ENCODE results near the gene SHOC2.
A peak's percentile ranks its signal among the peaks of the same experiment; 100 is the strongest.
"Not testable (repeated sequence)": the region's sequence is repeated elsewhere in the genome, so short reads cannot be mapped to it uniquely, and the experiment has no call there.

Gene SHOC2

DNA sequence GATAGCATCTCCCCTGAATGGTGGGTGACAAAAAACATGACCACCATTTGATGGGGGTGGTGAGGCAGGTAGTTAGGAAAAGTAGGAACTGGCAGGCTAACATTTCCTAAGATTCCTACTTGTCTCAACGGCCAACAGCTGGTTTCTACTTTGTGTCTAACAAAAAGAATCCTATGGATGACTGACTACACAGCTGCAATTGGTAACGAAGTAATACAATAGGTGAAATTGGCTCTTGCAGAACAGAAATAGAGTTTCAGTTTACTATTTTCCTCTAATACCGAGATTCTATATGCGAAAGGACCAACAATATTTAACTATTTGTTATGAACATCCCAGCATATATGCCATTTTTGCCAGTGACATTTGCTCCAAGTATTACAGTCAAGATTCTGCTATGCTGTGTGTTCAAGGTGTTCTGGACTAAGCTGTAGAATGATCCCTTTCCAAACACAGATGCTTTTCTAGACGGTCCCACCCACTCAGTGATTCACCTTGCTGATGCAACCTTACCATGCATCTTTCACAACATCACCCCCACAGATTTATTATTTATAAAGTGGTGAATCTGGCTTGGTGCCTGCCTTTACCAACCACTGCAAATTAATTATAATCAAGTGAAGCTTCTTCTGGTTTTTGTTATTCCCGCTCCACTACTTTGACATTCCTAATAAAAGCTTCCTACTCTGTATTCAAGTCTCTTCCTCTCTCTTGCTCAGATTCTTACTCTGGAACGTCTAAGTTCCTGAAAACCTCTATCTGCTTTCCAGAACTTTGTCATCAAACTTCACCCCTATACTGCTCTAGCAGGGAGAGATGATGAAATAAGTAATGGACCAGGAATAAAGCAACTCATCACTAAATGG is 17.2 kb upstream of the SHOC2 start:
- no peak for DNase-seq

DNA sequence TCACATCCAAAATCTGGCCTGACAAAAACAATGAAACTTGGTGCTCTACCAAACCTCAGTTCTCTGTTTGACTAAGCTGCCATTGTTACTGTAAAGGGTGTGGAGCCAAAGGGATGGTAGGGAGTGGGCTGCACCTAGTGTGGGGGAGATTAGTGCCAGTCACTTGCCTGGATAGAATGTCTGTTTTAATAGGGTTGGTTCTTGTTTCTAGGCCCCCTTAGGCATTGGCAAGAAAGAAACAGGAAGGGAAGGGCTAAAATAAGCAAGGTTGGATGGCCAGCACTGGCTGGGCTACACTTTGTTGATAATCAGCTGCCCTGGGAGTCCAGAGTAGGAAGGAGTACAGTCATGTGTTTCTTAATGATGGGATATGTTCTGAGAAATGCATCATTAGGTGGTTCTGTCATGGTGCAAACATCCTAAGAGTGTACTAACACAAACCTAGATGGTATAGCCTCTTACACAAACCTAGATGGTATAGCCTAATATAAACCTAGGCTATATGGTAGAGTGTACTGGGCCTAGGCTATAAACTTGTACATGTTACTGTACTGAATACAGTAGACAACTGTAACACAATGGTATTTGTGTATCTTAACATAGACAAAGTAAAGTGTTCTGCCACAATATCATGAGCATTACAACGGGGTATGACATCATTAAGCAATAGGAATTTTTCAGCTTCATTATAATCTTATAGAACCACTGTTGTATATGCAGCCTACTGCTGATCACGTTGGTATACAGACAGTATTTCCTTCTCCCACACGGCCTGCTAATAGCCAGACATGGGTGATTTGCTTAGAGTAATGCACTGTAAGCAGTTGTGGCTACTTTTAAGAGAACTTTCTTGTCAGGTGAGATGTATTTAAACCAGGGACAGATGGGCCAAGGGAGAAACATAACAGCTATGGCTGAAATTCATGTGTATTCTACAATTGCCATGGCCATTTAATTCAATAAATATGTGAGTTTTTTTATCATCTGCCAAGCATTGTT is 15.8 kb upstream of the SHOC2 start:
- no peak for DNase-seq

DNA sequence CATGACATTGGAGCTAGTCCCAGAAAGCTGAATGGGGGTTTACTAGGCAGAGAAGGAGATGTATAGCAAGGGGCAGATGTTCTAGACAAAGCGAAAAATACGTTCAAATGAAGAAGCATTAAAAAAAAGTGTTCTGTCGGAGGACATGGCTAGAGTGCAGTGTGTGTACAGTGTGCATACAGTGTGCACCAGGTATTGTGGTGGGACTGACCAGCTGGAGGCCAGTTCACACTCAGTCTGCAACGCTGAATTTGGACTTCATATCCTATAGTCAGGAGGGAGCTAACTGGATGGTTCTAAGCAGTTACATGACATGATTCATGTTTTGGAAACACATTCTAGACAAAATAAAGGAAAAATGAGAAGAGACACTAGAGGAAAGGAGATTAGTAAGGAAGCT is 9.3 kb upstream of the SHOC2 start:
- no peak for DNase-seq

DNA sequence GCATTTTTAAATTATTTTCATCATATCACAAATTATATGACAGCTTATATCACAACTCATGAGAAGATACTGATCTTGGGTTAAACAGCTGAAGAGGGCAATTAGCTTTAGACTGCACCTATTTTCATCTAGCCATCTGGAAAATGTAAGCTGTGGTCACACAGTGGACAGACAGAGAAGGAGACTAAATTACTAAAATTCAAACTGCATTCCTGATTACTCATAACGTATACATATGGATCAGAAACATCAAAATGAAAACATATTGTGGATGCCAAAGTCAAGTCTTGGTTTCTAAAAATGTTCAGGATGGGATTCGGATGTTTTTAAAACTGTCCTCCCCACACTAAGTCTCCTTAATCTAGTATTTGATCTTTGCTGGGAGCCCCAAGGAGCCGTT is 7.0 kb upstream of the SHOC2 start:
- DNase-seq = no peak

DNA sequence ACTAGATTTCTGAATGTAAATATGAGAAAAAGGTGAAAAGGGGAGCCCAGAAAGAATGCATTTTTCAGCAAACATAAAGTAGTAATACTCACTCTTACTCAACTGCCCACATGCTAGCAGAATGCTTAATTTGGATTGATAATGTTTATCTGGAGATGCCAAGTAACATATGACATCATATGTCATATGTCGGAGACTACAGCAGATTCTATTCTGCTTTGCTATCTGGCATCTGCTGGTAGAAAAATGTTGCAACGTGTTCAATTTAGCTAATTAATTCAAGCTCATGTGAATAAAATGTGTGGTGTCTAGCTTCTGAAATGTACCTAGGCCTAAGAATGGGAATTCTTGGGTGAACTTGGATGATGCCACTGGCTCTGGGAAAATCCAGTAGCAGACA is 5.0 kb upstream of the SHOC2 start:
- no peak for DNase-seq

DNA sequence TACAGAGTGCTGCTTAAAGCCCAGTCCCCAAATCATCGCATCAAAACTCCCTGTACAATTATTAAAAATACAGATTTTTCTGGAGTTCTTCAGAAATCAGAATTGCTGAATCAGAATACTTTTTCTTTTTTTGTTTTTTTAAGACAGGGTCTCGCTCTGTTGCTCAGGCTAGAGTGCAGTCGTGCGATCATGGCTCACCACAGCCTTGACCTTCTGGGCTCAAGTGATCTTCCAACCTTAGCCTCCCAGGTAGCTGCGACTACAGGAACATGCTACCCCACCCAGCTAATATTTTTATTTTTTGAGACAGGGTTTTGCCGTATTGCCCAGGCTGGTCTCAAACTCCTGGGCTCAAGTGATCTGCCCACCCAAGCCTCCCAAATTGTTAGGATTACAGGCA is 4.4 kb upstream of the SHOC2 start:
- DNase-seq = no peak

DNA sequence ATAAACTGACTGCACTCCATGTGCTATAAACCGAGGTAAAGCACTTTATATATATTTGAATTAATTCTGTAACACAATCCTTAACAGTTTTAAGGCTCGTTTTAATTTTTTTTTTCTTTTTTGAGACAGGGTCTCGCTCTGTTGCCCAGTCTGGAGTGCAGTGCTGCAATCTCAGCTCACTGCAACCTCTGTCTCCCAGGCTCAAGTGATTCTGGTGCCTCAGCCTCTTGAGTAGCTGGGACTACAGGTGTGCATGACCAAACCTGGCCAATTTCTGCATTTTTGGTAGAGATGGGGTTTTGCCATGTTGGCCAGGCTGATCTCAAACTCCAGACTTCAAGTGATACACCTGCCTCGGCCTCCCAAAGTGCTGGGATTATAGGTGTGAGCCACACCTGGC is 3.8 kb upstream of the SHOC2 start:
- DNase-seq = not testable (repeated sequence)

DNA sequence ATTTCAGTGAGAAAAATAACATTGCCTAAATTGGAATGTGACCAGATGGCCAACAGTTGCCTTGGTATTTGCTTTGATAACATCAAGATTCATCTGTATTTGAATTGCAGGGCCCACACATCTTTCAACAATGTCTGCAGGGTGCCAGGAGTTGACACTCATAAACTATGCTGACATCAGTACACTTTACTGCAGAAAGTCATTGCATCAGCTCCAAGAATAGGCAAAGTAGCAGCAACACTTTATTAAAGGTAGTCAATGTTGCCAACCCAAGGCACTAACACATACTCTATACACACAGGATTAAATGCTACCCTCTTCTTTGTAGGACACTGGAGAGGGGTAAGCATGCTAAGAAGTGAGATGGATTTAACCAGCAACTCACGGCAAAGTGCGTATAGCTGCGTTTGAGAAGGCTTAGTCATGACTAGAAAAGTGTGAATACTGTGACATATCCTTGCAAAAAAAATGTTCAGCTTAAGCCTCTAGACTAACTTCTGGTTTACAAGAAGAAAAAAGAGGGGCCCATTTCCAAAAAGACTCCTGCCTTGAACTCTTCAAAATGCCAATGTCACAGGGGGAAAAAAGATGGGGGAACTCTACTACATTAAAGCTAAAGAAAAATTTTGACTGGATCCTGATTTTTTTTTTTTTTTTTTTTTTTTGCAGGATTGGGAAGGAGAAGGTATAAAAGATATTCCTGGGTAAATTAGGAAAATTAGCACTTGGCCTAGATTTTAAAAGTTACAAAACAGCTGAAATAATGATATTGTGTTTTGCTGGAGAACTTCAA is 2.7 kb upstream of the SHOC2 start:
- no peak for DNase-seq

DNA sequence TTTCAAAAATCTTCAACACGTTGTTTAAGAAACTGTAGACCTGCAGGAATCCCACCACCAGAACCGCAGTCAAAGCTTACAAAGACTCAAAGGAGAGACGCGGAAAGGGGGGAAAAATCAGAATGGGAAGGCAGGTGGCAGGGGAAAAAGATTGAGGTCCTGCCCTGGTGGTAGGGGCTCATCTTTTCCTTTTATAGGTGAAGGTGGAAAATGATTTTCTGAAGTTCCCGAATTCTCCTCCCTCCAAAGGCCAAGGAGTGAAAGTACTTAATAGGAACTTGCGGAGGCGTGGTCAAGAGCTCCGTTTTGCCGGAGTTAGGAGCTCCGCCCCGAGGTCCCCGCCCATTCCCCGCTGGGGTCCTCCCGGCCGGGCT is 1.1 kb upstream of the SHOC2 start:
- peak; percentile 85 for DNase-seq

DNA sequence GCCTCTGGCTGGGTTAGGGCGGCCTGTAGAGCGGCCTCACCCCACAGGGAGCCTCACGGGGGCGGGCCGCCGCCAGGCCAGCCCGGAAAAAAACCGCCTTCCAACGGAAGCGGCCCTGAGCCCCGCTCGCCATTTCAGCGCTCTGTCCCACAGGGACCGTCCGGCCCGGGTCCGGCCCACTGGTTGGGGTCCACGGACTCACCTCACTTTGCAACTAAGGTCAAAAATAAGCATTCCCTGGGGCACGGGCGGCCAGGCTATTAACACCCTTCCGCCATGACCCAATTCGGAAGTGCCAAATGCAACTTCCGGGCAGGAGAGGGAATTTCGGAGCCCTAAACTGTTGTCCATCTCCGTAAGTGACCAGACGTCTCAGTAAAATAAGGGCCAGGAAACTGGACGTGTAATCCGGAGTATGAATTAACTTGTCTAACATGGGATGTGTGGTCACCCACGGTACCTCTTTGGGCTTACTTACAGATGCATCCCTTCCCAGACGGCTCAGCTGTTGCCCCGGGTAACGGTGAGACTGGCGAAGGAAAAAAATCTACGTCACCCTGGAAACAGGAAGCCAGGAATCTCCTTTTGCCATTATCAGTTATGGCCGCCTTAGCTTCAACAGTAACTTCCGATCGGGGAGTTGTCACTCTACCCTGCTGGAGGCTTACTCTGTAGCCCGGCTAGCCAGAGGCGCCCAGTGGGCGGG is 608 bp upstream of the SHOC2 start, which contains the start of gene BBIP1:
Gene BBIP1 (minus strand): TSS at position 538 of the 706 bp plus-strand sequence. CDS start 1,023 bp downstream, outside the sequence.
- peak; percentile 99 for DNase-seq

DNA sequence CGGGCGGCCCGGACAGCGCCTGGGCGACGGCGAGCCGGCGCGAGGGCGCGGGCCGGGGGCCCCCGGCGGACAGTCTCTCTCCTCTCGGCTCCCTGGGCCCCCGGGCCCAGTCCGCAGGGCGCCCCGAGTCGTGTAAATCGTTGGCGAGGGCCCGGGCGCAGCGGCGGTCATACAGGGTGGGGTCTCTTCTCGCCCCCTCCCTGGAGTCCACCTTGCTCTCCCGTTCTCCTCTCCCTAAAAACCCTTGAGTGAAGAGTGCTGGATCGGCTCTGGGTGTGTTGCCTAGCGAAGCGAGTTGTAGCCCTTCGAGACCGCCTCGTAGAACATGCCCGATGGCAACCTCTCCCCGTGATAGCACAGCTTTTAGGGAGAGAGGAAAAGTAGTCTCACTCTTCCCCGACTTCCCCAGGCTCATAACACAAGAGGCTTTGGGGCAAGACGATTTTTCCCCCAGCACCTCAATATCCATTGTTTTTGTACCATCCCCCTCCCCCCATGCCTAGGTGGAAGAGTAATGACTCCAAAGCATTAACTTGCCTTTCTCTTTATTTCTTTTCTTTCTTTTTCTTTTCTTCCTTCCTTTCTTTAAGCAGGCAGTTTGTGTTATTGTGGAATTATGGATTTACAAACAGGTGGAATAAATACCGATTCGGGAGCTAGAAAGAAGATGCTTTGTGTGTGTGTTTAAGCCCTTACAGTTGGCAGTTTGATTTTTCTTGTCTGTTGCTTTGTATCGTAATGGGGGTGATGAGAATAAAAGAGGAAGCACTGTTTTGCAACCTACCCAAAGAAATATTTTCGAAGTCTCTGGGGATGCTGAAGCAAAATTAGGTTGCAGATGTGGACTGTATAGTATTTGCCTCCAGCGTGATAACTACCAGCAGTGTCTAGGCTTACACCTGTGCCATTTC is 822 bp downstream of the SHOC2 start:
- peak; percentile 85 to 93 for DNase-seq

DNA sequence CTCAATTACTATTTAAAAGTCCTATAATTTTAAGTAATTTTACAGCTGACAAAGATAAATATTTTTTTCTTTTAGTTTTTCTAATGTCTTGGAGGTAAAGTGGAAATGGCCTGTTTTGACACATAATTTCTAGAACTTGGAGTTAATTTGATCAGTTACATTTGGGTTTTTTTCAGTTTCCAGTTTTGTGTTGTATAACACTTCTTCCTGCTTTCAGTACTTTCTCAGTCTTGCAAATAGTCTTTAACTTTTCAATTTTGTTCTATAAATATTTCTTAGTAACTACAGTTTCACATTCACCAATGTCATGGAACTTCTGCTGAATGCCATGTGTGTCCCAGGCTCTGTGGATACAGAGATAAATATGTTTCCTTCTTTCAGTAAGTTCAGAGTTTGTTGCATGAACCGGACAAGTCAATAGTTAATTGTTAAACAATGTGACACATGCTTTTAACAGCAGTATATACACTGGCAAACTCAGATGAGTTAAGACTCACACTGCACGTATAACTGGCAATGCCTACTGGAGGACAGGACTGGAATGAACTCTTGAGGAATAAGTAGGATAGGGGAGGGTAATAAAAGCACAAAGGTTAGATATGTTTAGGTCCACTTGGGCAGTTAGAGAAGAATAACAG is 4.6 kb downstream of the SHOC2 start:
- DNase-seq = no peak

DNA sequence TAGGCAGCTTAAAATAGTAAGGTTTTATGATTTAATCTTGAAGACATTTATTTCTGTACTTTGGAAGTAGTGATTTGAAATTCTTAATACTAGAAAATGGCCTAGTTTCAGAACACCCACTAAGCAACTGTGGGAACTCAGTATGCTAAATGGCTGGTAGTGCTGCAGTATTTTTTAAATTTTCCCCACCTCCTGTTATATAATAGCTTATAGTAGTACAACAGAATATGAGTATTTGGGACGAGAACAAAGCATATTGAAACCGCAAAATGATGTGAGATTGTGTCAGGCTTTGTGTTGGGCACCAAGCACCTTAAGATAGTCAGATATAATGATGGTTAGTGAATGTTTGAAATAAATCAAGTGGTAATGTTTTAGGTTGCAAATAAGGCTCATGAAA is 8.1 kb downstream of the SHOC2 start:
- no peak for DNase-seq

DNA sequence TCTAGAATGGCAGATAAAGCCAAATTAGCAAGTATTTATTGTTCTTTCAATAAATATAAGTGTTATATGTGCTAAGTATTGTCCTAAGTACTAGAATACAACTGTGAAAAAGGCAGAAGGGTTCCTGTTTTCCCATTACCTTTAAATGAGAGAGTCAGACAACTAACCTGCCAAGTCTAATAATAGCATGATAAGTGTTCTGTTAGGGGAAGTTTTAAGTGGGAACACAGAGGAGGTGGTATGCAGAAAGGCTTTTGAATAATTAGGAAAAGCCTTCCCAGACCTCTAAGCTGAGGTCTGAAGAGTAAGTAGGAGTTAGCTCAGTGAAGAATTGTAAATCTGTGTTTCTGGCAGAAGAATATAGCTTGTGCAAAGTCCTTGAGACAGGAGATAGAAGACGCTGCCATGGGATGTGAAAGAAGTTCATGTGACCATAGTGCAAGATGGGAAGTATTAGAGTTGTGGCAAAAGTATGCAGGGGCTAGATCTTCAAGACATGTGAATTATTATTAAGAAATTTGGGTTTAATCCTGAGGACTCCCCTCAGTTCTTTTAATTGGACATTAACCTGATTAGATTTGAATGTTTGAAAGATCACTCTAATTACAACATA is 12.5 kb downstream of the SHOC2 start:
- no peak for DNase-seq

DNA sequence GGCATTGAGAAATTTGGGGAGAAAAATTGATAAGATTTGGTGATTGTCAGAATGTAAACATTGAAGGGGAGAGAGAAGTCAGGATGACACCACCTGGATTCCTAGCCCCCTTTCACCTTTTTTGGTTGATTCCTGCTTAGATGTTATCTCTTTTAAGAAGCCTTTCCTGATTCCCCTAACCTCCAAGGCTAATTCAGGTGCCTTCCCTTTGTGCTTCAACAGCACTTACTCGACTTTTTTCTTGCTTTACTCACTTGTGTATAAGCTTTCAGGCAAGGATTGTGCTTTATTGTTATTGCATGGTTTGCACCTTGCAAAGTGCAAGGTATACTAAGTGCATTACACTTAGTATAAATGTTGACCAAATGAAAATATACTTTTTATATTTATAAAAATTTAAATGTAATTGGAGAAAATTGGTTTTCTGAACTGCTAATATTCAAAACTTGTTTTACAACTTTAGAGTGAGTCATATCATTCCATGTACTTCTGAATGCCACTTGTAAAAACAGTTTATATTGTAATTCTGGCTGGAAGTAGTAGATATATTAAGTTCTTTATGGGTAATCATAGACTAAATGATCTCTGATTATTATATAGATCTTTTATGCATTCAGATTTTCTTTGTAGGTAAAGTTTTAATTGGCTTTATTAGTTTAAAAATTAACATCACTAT is 13.2 kb downstream of the SHOC2 start:
- no peak for DNase-seq

DNA sequence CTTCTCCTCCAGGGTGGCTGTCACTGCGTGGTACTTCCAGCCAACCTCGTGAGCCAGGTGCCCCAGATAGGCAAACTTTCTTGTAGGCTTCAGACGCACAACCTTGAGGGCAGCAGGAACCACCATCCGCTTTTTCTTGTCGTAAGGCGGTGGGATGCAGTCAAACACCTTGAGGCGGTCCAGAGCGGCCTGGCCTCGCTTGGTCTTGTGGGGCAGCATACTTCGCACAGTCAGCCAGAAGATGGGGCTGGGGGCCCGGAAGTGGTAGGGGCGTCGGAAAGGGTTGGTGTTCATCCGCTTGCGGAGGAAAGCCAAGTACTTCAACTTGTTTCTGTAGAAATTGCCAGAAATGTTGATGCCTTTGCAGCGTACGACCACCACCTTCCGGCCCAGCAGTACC is 17.4 kb downstream of the SHOC2 start:
- no peak for DNase-seq

DNA sequence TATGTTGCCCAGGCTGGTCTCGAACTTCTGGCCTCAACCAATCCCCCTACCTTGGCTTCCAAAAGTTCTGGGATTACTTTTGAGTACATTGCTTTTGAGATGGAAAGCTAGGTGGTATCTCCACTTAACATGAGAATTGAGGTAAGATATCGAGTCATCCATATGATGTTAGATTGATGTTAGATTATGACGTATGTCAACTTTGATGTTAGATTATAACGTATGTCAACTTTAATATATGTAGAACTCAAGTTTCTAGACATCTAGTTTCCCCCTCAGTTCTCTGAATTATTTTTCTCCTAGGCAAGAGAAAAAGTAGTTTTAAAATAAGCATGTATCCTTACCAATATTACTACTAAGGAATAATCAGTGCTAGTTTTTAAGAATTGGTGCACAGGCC is 20.0 kb downstream of the SHOC2 start:
- no peak for DNase-seq

DNA sequence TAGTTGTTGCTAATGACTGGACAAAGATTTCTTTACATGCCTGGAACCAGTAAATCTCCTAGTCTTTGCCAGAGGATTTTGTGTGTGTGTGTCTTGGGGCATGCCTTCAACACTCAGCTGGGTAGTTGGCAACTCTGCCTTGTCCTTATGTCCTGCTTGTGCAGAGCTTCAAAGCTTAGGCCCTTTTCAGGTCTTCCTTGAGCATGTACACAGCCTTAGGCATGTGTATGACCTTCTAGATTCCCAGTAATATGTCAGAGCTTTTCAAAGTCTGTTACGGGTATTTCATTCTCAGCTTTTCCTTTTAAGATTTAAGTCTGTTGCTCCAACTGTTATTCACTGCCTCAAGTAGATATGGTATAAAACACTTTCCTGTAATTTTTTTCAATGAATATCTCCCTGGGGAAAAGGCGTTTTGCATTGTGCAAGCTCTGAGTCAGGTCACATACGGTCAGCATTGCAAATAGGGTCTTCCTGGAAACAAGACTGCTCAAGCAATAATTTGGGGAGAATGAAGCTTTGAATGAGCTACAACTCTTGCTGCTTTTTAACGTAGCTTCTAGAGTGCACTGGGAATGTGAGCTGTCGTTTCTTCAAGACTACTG is 25.5 kb downstream of the SHOC2 start:
- DNase-seq = no peak

DNA sequence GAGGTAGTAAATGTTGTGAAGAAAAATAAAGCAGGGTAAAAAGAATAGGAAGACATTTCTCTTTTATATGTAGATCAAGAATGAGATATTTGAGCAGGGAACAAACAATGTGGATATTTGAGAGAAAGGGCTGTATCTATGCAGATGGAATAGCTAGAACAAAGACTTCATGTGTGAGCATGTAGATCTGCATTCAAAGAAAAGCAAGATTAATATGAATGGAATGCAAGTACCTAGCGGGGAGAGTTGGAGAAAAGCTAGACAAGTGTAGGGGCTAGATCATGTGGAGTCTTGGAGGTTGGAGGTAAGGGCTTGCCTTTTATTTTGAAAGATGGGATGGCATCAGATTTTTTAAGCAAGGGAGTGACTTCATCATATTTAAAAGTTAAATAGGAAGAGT is 27.1 kb downstream of the SHOC2 start:
- DNase-seq = no peak
